Esophagus squamous epithelium (tissue), 4 donors: ENCODE measurements around the gene MAN2A1.

Source experiments
- POLR2A ChIP-seq, 4 donors: fragments of 450-650 bp; IDR thresholded peaks; one replicate each; pipeline ENCODE4 v1.6.1; 2017; ENCODE audit warnings: antibody characterized with exemption in 4 of 4, mild to moderate bottlenecking in 4 of 4, moderate library complexity in 3 of 4
- TF ChIP-seq, protein P1 (sequence below), 6 experiments: fragments of 450-650 bp in 4 of 6; fragments of 200-600 bp in 2 of 6; sonication (generic) in 2 of 6; IDR thresholded peaks; one replicate each; pipeline ENCODE4 v1.5.1; 2016 to 2019; ENCODE audit warnings: antibody characterized with exemption in 6 of 6, mild to moderate bottlenecking in 4 of 6, moderate library complexity in 4 of 6

- TF ChIP-seq, protein P1, sequence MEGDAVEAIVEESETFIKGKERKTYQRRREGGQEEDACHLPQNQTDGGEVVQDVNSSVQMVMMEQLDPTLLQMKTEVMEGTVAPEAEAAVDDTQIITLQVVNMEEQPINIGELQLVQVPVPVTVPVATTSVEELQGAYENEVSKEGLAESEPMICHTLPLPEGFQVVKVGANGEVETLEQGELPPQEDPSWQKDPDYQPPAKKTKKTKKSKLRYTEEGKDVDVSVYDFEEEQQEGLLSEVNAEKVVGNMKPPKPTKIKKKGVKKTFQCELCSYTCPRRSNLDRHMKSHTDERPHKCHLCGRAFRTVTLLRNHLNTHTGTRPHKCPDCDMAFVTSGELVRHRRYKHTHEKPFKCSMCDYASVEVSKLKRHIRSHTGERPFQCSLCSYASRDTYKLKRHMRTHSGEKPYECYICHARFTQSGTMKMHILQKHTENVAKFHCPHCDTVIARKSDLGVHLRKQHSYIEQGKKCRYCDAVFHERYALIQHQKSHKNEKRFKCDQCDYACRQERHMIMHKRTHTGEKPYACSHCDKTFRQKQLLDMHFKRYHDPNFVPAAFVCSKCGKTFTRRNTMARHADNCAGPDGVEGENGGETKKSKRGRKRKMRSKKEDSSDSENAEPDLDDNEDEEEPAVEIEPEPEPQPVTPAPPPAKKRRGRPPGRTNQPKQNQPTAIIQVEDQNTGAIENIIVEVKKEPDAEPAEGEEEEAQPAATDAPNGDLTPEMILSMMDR (IDR thresholded peaks at IDR 0.05) = no peak
- no peak for TF ChIP-seq POLR2A (IDR thresholded peaks at IDR 0.05)
These were observed 194.9 kb downstream of the MAN2A1 start for GRCh38 chr5:109884676-109885075.
